Erythroblast (primary cell): ENCODE data around the gene TOGARAM1.

ENCODE experiments used
- GATA1 ChIP-seq: IDR thresholded peaks from 2 replicates; pipeline ENCODE4 v1.6.1; 2011; ENCODE audit warnings: low read depth, mild to moderate bottlenecking, control low read depth, low read length, moderate library complexity
- POLR2A ChIP-seq: IDR thresholded peaks from 2 replicates; pipeline ENCODE4 v1.6.1; 2011; ENCODE audit warnings: mild to moderate bottlenecking, low read length

GRCh38 chr14:45104561-45104960 is 142.6 kb downstream of the TOGARAM1 start:
- no peak for TF ChIP-seq POLR2A
- TF ChIP-seq GATA1, result no peak
